ENCODE measurements around the gene VSTM4. TPM values are rescaled to one million over a fixed set of nuclear protein-coding genes. Genes with fewer than 3 reads are reported as not detected.
A peak's percentile ranks its signal among the peaks of the same experiment; 100 is the strongest.

VSTM4 gene
- total RNA-seq, 2 donors from 2014 or later = 0.06 to 0.13 TPM

DNA sequence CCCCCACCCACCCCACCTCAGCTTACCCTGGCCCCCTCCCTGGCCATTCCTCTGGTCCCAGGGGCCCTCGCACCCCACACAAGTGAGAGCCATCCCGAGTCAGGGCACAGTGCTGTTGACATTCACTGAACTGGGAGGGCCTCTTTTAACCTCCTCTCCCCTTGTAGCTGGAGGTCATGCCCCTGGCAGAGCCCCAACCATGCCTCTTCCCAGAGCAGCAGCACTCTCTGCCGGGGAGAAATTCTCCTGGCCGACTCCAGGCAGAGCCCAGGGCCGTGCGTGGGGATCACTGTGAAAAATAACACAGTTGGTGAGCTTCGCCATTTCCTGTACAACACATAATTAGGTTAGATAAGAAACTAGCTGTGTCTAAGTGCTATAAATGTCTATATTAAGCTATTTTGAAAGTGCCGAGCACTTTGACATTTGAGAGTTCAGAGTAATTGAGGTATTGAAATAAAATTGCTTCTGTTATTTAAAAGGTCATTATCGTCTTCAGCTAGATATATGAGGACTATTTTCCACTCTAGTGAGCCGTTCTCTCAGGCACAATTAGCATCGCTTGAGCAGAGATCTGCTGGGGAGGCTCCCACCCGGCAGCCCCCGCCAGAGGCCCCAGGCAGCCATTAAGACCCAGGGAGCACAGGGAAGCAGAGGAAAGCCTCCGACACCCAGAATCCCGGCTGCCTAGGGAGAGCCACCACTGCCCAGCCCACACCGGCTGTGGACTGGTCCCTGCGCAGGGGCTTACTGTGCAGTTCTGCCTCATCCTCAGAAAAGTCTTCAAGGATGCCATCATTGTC lies 113.3 kb downstream of the VSTM4 start:
- H3K4me3 Mint-ChIP-seq = no peak overlapping the region
- no peak overlapping the region for H3K27ac Mint-ChIP-seq
- no peaks in the 10 kb centered on the region for H3K9me3 Mint-ChIP-seq
- H3K4me1 Mint-ChIP-seq = no peaks in the 10 kb centered on the region
- no peak for ATAC-seq (replicated peaks)
- H3K27me3 Mint-ChIP-seq = peaks cover 8% of the 10 kb centered on the region
- no peaks in the 10 kb centered on the region for H3K36me3 Mint-ChIP-seq (ENCODE audit: low read depth)

DNA sequence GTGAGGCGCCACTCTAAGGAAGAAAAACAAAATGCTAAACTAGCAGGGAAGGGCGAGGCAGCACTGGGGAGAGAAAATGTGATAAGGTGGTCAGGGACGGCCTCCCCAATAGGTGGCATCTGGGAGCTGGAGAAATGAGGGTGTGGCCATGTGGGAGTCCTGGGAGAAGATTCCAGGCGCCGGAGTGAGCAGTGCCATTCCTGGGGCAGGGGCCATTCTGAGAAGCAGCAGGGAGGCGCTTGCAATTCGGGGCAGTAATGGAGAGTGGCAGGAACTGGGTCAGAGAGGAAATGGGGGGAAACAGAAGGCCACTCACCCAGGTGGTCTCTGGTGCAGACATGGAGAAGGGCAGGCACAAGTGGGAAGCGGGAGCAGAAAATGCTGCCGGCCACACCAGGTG lies 113.9 kb downstream of the VSTM4 start:
- H3K4me3 Mint-ChIP-seq = no peak overlapping the region
- H3K27ac Mint-ChIP-seq = no peak overlapping the region
- ATAC-seq (replicated peaks) = no peak
- no peaks in the 10 kb centered on the region for H3K36me3 Mint-ChIP-seq (ENCODE audit: low read depth)
- H3K4me1 Mint-ChIP-seq = no peaks in the 10 kb centered on the region
- H3K9me3 Mint-ChIP-seq = no peaks in the 10 kb centered on the region
- peaks cover 8% of the 10 kb centered on the region for H3K27me3 Mint-ChIP-seq

DNA sequence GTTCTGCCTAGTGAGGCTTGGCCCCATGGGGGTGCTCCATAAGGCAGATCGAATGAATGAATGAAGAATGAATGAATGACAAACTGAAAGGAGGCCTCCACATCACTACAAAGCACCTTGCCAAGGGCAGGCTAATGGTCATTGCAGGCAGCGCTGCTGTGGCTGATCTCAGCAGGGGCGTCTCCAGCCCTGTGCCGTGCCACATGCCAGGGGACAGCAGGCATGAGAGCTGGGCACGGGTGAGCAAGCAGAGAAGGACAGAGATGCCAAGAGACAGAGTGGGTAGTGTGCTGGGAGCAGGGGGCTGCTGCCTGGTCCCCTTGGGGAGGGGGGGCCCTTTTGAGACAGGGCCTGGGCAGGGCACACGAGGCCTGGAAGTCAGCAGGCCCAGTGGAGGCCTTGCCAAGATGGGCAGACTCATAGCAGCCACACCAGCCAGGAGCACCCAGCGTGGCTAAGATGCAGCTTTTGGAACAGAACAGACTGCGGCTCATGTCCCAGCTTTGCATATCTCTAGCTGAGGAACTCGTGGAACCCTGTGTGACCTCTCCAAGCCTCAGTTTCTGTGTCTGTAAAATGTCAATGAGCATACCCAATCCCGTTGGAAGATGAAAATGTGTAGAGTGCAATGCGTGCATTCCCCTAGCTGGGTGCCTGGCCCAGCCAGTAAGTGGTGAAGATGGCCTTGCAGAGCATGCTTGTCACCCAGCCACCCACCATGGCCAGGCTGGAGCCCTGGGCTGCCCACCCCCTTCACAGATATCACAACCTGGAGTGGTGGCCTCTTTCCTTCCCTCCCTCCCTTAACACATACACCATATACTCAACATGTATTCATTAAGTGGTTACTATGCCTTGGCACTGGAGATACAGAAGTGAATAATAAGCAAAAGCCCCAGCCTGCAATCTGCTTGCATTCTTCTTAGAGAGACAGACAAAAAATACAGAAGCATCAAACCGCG lies 114.6 kb downstream of the VSTM4 start:
- Mint-ChIP-seq H3K4me3 (no peak overlapping the region), H3K27ac (no peak overlapping the region), H3K36me3 (ENCODE audit: low read depth) (no peaks in the 10 kb centered on the region), H3K9me3 (no peaks in the 10 kb centered on the region), H3K27me3 (peaks cover 8% of the 10 kb centered on the region), H3K4me1 (no peaks in the 10 kb centered on the region)
- ATAC-seq (replicated peaks) = no peak

DNA sequence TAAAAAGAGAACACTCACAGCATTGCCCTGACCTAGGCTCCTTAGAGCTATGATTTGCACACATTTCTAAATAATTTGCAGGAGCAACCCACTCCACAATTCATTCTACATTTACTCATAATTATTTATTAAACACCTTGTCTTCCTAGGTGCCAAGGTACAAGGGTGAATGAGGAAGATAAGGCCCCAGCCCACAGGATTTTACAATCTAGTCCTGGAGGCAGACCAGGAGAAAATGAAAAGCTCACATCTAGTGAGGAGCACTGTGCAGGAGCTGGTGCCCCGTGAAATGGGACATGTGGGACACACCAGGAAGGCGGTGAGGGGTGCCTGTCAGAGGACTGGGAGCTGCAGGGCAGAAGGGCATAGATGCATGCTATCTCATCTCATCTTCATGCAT lies 116.0 kb downstream of the VSTM4 start:
- H3K9me3 Mint-ChIP-seq = no peaks in the 10 kb centered on the region
- no peak for ATAC-seq (replicated peaks)
- H3K4me1 Mint-ChIP-seq = no peaks in the 10 kb centered on the region
- peaks cover 8% of the 10 kb centered on the region for H3K27me3 Mint-ChIP-seq
- no peak overlapping the region for H3K27ac Mint-ChIP-seq
- no peak overlapping the region for H3K4me3 Mint-ChIP-seq
- no peaks in the 10 kb centered on the region for H3K36me3 Mint-ChIP-seq (ENCODE audit: low read depth)

DNA sequence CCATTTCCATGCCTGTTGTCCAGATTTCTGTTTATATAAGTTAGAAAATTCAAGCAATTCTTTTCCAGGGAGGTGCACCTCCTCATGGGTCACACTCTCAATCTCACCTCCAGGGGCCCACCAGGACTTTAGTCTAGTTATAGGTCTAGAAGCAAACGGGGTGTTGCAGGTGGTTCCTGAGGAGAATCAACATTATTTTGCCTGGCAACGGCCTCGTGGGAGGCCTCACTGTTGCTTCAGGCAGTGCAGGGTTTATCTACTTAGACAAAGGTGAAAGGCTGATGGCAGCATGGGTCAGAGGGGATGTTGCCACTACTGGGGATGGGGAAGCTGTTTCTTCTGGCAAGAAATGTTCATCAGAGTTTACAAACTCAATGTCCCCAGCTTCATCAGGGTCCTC lies 119.0 kb downstream of the VSTM4 start:
- no peaks in the 10 kb centered on the region for H3K9me3 Mint-ChIP-seq
- ATAC-seq (replicated peaks) = no peak
- H3K4me3 Mint-ChIP-seq = no peak overlapping the region
- H3K27ac Mint-ChIP-seq = no peak overlapping the region
- H3K27me3 Mint-ChIP-seq = peaks cover 7% of the 10 kb centered on the region
- H3K36me3 Mint-ChIP-seq (ENCODE audit: low read depth) = no peaks in the 10 kb centered on the region
- H3K4me1 Mint-ChIP-seq = no peaks in the 10 kb centered on the region

DNA sequence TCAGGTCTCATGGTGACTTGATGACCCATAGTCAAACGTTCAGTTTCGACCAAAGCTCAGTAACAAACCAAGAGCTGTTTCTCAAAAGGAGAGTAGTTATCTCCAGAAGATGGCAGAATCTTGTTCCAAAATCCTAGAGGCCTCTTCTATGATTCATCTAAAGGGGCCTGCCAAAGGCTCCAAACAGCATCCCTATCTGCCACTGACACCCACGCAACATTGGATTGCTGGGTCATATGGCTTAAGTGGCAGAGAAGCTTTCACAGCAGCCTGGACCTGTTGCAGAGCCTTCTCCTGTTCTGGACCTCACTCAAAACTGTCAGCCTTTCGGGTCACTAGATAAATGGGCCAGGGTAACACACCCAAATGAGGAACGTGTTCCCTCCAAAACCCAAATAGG lies 121.7 kb downstream of the VSTM4 start:
- no peaks in the 10 kb centered on the region for H3K9me3 Mint-ChIP-seq
- H3K4me1 Mint-ChIP-seq = no peaks in the 10 kb centered on the region
- H3K36me3 Mint-ChIP-seq (ENCODE audit: low read depth) = no peaks in the 10 kb centered on the region
- H3K4me3 Mint-ChIP-seq = no peak overlapping the region
- no peak overlapping the region for H3K27ac Mint-ChIP-seq
- no peaks in the 10 kb centered on the region for H3K27me3 Mint-ChIP-seq
- no peak for ATAC-seq (replicated peaks)

DNA sequence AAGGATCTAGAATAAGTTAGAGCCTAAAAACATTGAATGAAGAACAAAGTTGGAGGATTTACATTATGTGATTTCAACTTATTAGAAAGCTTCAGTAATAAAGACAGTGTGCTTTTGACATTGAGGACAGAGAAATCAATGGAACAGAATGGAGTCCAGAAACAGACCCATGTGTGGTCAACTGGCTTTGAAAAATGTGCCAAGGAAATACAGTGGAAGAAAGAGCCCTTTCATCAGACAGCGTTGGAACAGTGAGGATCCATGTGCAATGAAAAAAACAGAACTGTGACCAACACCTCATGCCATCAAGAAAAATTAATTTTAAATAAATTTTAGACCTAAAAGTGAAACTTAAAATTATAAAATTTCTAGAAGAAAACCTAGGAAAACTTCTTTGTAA lies 125.1 kb downstream of the VSTM4 start:
- Mint-ChIP-seq H3K9me3 (no peaks in the 10 kb centered on the region), H3K27ac (no peak overlapping the region), H3K27me3 (no peaks in the 10 kb centered on the region), H3K36me3 (ENCODE audit: low read depth) (no peaks in the 10 kb centered on the region), H3K4me1 (no peaks in the 10 kb centered on the region), H3K4me3 (no peak overlapping the region)
- ATAC-seq (replicated peaks) = no peak

DNA sequence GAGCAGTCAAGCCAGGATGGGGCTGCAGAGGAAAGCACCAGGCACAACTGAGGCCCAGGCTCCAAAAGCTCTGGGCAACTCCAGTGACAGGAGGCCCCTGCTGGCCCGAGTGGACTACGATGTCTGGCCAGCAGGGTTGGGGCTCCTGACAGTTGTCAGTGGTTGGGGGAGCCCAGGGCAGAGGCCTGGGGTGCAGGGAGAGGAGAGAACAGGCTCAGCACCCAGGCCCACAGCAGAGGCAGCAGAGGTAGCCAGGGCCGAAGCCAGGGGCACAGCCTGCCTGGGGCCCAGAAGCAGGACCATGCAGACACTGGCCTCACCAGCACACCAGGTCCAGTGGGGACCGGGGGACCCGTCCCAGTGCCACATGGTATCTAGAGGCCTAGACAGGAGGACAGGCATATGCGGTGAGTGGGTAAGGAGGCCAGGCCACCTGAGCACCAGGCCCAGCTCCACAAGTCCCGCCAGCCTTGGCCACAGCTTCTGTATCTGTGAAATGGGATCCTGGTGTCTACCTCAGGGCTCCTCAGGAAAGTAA lies 129.6 kb downstream of the VSTM4 start:
- no peaks in the 10 kb centered on the region for H3K36me3 Mint-ChIP-seq (ENCODE audit: low read depth)
- ATAC-seq (replicated peaks) = no peak
- peaks cover 3% of the 10 kb centered on the region for H3K4me1 Mint-ChIP-seq
- no peaks in the 10 kb centered on the region for H3K9me3 Mint-ChIP-seq
- no peaks in the 10 kb centered on the region for H3K27me3 Mint-ChIP-seq
- H3K4me3 Mint-ChIP-seq = no peak overlapping the region
- no peak overlapping the region for H3K27ac Mint-ChIP-seq

DNA sequence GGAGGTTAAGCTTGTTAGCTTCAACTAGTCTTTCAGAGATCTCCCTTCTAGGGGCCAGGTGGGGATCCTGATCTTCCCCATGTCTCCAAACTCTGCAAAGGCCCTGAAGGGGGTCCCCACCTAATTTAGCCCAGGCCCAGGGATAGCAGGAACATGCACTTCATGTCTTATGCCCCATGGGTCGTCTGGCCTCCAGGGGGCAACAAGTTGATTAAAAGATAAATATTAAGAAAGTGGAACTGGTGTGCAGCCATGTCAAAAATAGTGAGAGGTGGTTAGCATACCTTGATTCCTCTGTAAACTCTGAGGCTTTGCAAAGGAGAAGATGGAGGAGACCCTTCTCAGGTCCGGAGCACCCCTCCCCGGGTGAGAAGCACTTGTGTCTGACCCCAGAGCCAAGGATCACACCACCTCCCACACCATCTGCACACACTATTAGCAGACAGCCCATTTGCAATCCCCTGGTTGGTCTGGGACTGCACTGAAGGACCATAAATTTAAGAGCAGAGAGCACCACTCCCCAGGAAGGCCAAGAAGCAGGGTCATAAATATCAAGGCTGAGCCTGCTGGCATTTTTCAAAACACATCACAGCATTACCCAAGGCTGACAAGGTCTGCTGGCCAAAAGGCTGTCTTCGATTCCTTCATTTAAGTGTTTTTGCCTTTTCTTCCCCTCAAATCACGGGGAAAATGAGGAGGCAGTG lies 131.5 kb downstream of the VSTM4 start:
- ATAC-seq (replicated peaks) = no peak
- Mint-ChIP-seq H3K36me3 (ENCODE audit: low read depth) (no peaks in the 10 kb centered on the region), H3K4me1 (peaks cover 3% of the 10 kb centered on the region), H3K27me3 (peaks cover 4% of the 10 kb centered on the region), H3K27ac (no peak overlapping the region), H3K9me3 (no peaks in the 10 kb centered on the region), H3K4me3 (no peak overlapping the region)

DNA sequence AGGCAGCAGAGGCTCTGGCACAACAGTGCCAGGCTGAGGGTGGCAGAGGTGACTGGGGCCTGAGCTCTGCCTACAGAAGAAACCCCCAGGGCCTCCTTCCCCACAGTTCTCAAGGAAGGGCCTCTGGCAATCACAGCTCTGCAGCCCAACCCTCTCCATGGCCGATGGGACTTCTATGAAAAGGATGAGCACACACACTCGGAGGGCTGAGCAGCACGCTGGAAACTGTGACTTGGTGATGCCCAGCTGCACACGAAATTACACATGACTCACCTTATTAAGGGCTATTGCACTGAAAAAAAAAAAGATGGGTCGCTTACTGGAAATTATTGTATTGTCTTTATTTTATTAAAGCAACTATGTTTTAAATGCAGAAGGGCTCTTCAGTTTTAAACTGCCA lies 132.7 kb downstream of the VSTM4 start:
- no peaks in the 10 kb centered on the region for H3K9me3 Mint-ChIP-seq
- H3K36me3 Mint-ChIP-seq (ENCODE audit: low read depth) = no peaks in the 10 kb centered on the region
- H3K27ac Mint-ChIP-seq = no peak overlapping the region
- peaks cover 4% of the 10 kb centered on the region for H3K27me3 Mint-ChIP-seq
- H3K4me3 Mint-ChIP-seq = no peak overlapping the region
- no peak for ATAC-seq (replicated peaks)
- H3K4me1 Mint-ChIP-seq = peaks cover 3% of the 10 kb centered on the region

DNA sequence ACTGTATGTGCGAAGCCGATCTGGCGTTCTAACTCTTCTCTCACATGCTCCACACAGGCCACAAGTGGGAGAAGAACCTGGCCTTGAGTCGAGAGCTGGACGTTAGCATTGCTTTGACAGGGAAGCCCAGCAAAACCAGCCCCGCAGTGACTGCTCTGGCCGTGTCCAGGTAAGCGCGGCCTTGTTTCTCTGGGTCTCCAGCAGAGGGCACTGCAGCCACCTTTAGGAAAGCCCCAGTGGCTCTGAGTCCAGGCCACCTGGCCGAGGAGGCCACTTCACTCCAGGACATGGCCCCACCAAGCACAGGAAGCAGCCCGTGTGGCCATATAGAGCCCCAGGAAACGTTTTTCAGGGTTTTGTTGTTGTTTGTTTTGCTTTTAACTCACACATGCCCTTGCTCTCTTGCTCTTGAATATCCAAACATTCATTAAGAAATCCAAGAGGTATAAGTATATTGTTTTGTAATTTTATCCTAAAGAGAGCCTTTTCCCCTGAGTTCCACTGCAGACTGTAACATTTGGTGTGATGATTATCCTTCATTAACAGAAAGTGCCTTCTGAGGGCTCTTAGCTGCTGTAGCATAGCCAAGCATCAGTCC lies 133.9 kb downstream of the VSTM4 start:
- Mint-ChIP-seq H3K27me3 (peaks cover 4% of the 10 kb centered on the region), H3K36me3 (ENCODE audit: low read depth) (no peaks in the 10 kb centered on the region), H3K27ac (peak overlapping the region; percentile 30), H3K9me3 (no peaks in the 10 kb centered on the region), H3K4me3 (no peak overlapping the region), H3K4me1 (peaks cover 3% of the 10 kb centered on the region)
- peak; percentile 80 for ATAC-seq (replicated peaks)

DNA sequence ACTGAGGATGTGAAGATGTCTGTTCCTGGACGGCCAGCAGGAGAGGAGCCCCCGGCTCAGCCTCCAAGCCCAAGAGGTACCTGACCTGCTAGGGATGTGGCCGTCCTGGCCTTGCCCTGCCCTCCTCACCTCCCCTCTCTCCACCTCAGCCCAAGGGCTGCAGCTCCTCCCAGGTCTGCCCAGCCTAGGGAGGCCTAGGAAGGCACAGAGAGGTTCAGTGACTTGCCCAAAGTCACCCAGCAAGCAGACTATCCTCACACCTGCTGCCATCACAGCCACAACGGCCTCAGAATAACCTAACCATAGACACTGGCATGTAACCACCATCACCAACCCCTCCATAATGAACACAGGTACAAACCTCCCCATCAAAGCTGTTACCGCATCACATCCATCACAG lies 137.0 kb downstream of the VSTM4 start:
- Mint-ChIP-seq H3K9me3 (no peaks in the 10 kb centered on the region), H3K27ac (no peak overlapping the region), H3K4me3 (no peak overlapping the region), H3K4me1 (peaks cover 3% of the 10 kb centered on the region), H3K36me3 (ENCODE audit: low read depth) (no peaks in the 10 kb centered on the region), H3K27me3 (peaks cover 10% of the 10 kb centered on the region)
- ATAC-seq (replicated peaks) = no peak

DNA sequence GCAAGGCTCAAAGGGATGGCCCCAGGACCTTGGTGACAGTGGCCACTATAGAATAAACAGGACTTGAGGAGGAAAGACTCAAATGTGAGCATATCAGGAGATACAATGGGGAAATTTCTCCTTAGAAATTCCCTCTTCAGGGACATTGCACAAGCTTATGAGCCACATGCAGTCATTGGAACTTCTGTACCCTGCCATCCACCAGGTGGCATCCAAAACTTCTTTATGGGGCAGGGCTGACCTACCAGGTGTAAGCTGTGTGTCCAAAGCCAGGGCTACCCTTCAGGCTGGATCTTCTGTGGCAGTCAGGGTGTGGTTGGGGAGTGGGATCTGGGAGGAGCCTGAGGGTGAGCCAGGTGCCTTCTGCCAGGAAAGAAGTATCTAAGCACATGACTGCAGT lies 139.1 kb downstream of the VSTM4 start:
- no peaks in the 10 kb centered on the region for H3K36me3 Mint-ChIP-seq (ENCODE audit: low read depth)
- no peak overlapping the region for H3K27ac Mint-ChIP-seq
- no peak for ATAC-seq (replicated peaks)
- H3K9me3 Mint-ChIP-seq = no peaks in the 10 kb centered on the region
- no peak overlapping the region for H3K4me3 Mint-ChIP-seq
- H3K27me3 Mint-ChIP-seq = peaks cover 12% of the 10 kb centered on the region
- H3K4me1 Mint-ChIP-seq = peaks cover under 1% of the 10 kb centered on the region

Measured in activated T-helper 17 cell treated with anti-CD3 and anti-CD28 coated beads, Interleukin-2, amount 50 U/mL, for 72 hours (primary cell).